Measurements from ENCODE around the gene TUFT1.
"Not testable (repeated sequence)": the region's sequence is repeated elsewhere in the genome, so short reads cannot be mapped to it uniquely, and the experiment has no call there.

Gene TUFT1

DNA sequence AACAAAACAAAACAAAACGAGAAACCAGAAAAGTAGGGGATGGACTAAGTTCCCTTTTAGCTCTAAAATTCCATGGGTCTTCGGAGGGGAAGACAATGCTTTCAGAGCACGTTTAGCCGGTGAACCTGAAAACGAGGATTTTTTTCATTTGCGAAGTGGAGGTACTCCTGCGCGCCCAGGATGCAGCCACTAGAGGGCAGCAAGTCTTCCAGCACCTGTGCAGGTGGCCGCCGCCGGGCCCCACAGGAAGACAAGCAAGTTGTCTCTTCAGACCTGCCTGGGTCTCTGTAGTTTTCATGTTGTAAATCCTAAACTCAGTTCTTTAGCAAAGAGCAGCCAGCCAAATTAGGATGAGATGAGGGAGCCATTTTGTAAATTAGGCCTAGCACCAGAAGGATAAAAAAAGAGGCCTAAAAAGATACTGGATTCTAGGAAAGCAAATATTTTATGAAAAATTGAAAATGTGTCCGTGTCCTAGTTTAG lies 54.1 kb downstream of the TUFT1 start:
- TF ChIP-seq ZNF274 (IDR thresholded peaks at IDR 0.05; ENCODE audit: low read depth, low read length) = no peak
- H3K4me3 ChIP-seq (ENCODE audit: low read length) = no peak overlapping the region

DNA sequence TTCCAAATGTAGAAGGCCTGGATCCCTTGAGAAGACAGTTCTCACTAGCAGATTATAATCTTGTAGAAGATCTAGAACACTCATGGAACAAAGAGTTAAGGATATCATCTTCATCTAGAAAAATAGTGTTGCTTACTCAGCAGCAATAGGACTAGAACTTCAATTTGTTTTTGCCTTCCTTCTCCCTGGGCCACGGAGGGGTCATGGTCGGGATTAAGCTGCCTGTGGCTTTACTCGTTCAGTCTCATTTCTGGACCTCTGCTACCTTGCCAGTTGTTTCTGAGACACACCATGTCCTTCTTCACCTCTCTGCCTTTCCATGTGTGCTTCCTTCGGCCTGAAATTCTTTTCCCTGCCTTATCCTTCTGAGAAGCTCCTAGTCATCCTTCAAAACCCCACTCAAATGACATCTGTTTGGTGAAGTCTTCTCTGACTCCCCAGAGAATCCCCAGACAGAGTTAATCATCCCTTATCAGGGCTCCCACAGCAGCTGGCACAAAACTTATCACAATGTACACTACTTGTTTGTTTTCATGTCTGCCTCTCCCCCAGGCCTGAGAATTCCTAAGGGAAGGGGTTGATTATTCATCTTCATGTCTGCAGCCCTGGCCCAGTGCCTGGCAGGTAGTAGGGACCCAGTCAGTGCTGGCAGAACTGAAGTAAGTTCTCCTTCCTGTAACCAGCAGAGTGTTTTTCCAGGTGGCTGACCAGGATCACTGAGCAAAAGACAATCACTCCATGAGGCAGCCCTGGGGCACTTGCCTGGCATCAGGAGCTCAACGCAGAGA lies 56.3 kb downstream of the TUFT1 start:
- no peak for TF ChIP-seq ZNF274 (IDR thresholded peaks at IDR 0.05; ENCODE audit: low read depth, low read length)

DNA sequence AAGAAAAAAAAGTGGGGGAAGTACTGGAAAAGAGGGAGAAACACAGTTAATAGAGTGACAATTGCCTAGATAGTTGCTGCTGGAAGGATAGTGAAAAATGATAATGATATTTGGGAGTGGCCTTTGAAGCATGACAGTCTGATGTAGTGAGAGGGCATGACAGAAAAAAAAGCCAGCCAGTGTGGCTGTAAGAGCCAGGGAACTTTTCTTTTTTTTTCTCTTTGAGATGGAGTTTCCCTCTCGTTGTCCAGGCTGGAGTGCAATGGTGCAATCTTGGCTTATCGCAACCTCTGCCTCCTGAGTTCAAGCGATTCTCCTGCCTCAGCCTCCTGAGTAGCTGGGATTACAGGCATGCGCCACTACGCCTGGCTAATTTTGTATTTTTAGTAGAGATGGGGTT lies 62.4 kb downstream of the TUFT1 start:
- not testable (repeated sequence) for H3K4me3 ChIP-seq (ENCODE audit: low read length)

More for the DNA sequence above, 56.3 kb downstream of the TUFT1 start:
- H3K4me3 ChIP-seq (ENCODE audit: low read length) = no peak overlapping the region

DNA sequence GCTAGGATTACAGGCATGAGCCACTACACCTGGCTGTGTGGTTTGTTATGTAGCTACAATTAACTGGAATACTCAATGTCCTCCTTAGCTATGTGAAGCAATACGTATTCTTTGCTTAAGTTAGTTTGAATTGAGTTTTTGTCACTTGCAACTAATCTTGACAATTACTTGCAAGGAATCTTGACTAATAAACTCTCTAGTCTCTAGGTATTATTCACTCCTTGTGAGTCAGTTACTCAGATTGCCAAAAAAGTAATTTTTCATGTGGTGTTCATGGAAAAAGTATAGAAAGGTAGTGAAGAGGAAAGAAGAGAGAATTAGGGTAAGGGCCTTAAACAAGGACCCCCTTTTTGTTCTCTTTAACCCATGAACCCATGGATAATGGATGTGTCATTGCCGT lies 64.2 kb downstream of the TUFT1 start:
- H3K4me3 ChIP-seq (ENCODE audit: low read length) = no peak overlapping the region
- TF ChIP-seq ZNF274 (IDR thresholded peaks at IDR 0.05; ENCODE audit: low read depth, low read length) = no peak

DNA sequence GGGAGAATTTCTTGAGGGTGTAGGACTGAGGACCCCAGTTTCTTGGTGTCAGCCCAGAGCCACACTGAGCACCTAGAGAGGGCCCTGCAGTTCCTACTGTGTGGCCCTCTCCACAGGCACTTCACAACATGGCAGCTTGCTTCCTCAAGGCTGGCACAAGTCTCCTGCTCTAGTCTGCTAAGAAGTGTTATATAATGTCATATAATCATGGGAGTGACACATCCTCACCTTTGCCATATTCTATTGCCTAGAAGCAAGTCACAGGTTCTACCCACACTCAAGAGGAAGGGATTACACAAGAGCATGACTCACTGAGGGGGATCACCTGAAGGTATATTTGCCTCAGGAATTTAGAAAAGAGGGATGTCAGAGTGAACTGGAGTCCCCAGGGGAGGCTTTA lies 66.3 kb downstream of the TUFT1 start:
- no peak for TF ChIP-seq ZNF274 (IDR thresholded peaks at IDR 0.05; ENCODE audit: low read depth, low read length)
- H3K4me3 ChIP-seq (ENCODE audit: low read length) = no peak overlapping the region

GRCh38 chr1:151606857-151607256 lies 66.7 kb downstream of the TUFT1 start:
- no peak for TF ChIP-seq ZNF274 (IDR thresholded peaks at IDR 0.05; ENCODE audit: low read depth, low read length)
- no peak overlapping the region for H3K4me3 ChIP-seq (ENCODE audit: low read length)

- no peak overlapping the region for H3K4me3 ChIP-seq (ENCODE audit: low read length)
- no peak for TF ChIP-seq ZNF274 (IDR thresholded peaks at IDR 0.05; ENCODE audit: low read depth, low read length)
Observed at GRCh38 chr1:151610142-151610541, 70.0 kb downstream of the TUFT1 start.

GRCh38 chr1:151611288-151611790 lies 71.2 kb downstream of the TUFT1 start:
- H3K4me3 ChIP-seq (ENCODE audit: low read length) = no peak overlapping the region
- no peak for TF ChIP-seq ZNF274 (IDR thresholded peaks at IDR 0.05; ENCODE audit: low read depth, low read length)

DNA sequence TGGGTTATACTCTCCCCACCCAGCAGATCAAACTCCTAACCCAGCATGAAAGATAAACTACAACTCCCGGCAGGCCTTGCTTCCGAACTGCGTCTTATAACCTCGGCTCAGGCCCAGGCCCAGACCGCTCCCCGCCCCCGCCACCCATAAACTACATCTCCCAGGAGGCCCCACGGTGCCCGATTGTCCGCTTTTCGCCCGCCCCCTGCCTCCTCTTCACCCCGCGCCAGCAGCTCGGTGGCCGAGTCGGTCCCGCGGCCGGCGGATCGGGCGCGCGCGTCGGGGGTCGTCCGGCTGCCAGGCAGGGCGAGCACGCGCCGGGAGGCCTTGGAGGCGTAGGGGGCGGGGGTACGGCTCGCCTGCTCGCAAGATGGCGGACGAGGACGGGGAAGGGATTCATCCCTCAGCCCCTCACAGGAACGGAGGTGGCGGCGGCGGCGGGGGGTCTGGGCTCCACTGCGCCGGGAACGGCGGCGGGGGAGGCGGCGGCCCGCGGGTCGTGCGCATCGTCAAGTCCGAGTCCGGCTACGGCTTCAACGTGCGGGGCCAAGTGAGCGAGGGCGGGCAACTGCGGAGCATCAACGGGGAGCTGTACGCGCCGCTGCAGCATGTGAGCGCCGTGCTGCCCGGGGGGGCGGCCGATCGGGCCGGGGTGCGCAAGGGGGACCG lies 71.9 kb downstream of the TUFT1 start, which contains the start of gene SNX27:
TSS of gene SNX27 (plus strand) at position 219 of the 669 bp plus-strand sequence. CDS start at position 371, 152 bp downstream.
- peak within 1 kb of the TSS; percentile 62 for H3K4me3 ChIP-seq (ENCODE audit: low read length)
- no peak for TF ChIP-seq ZNF274 (IDR thresholded peaks at IDR 0.05; ENCODE audit: low read depth, low read length)

- TF ChIP-seq ZNF274 (IDR thresholded peaks at IDR 0.05; ENCODE audit: low read depth, low read length) = no peak
- peak overlapping the region; percentile 62 for H3K4me3 ChIP-seq (ENCODE audit: low read length)
Observed at GRCh38 chr1:151612501-151613281, 72.6 kb downstream of the TUFT1 start.

DNA sequence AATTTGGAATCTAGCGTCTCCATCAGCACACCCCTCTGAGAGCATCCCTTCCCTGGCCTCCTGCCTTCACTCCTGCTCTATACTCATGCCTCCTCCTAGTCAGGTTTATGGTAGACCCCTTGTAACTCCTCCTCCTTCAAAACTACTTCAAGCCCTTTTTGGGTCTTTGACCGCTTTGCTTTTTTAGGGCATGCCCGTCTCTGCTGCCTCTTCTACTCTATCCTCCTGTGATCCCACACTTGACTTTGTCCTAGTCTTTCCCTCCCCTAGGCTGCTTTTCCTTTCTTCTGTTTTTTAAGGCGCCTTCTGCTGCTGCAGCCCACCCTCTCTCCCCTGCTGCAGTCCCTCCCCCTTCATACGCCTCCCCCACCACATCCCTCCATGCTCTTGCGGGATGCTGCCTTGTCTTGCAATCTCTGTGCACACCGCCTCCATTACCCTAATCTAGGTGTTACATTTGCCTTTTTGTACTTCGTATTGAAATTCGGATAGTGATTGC lies 73.2 kb downstream of the TUFT1 start:
- no peak for TF ChIP-seq ZNF274 (IDR thresholded peaks at IDR 0.05; ENCODE audit: low read depth, low read length)
- peak overlapping the region; percentile 62 for H3K4me3 ChIP-seq (ENCODE audit: low read length)

DNA sequence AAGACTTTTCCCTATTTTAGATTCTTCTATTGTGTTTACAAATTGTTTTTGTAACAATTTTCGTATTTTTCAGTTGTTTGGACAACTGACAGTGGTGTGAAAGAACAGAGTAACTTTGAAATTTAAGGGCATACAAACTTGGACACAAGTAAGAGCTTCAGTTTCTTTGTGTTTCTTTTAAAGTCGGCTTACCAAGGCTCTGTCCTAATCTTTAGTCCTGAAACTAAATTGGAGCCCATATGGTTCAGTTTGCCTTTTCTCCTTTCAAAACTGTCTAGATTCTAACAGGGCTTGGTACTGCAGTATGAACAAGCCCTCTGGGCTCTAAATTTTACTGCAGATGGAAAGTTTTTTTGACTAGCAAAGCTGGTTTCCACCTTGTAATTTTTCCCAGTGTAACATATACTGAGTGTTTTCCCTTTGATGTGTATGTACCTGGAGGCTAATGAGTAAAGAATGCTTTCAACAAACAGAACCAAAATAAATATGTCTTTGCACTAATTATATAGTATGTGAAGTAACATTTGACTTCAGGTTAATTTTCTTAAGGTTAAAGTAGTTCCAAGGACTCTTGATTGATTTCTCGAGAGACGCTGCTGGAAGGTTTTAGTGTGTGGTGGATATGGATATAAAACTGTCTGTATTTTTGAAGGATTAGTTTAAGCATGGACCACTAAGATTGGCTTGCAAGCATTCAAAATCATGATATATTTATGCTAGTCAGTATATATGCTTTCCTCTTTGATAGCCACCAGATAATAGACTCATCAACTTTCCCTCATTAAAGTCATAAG lies 75.8 kb downstream of the TUFT1 start:
- TF ChIP-seq ZNF274 (IDR thresholded peaks at IDR 0.05; ENCODE audit: low read depth, low read length) = no peak
- H3K4me3 ChIP-seq (ENCODE audit: low read length) = no peak overlapping the region

DNA sequence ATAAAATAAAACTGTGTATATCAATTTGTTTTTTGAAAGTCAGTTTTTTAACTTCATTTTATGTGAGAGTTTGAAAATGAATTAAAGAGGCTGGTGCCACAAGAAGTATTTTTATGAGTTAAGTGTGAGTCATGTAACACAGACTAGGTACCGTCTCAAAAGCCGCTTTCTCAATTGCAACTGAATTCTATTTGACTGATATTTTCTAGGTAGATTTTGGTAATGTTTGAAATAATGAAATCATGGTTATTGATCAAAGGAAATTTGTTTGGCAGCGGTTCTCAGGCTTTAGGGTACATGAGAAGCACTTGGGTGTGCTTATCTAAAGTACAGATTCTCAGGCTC lies 76.4 kb downstream of the TUFT1 start:
- no peak overlapping the region for H3K4me3 ChIP-seq (ENCODE audit: low read length)
- no peak for TF ChIP-seq ZNF274 (IDR thresholded peaks at IDR 0.05; ENCODE audit: low read depth, low read length)
